Measurements from ENCODE around the gene ERLIN1.

Gene ERLIN1

GRCh38 chr10:100175875-100176274 is 10.0 kb downstream of the ERLIN1 start:
- no peak overlapping the region for H3K4me3 ChIP-seq (replicated peaks in 1 of 2; ENCODE audit: low read depth in 2 of 2, low read length in 2 of 2)
- no peak for DNase-seq (ENCODE audit: low read depth in 2 of 2)
- no peak for TF ChIP-seq CTCF (IDR thresholded peaks at IDR 0.05; ENCODE audit: low read depth, low read length)

GRCh38 chr10:100174699-100175677 is 10.8 kb downstream of the ERLIN1 start:
- no peak for DNase-seq (ENCODE audit: low read depth in 2 of 2)
- no peak for TF ChIP-seq CTCF (IDR thresholded peaks at IDR 0.05; ENCODE audit: low read depth, low read length)
- H3K4me3 ChIP-seq (replicated peaks in 1 of 2; ENCODE audit: low read depth in 2 of 2, low read length in 2 of 2): no peak overlapping the region

- TF ChIP-seq CTCF (IDR thresholded peaks at IDR 0.05; ENCODE audit: low read depth, low read length): no peak
- no peak for DNase-seq (ENCODE audit: low read depth in 2 of 2)
- no peak overlapping the region for H3K4me3 ChIP-seq (replicated peaks in 1 of 2; ENCODE audit: low read depth in 2 of 2, low read length in 2 of 2)
These were observed 12.8 kb downstream of the ERLIN1 start for GRCh38 chr10:100173035-100173434.

- no peak for DNase-seq (ENCODE audit: low read depth in 2 of 2)
- TF ChIP-seq CTCF (IDR thresholded peaks at IDR 0.05; ENCODE audit: low read depth, low read length): no peak
- H3K4me3 ChIP-seq (replicated peaks in 1 of 2; ENCODE audit: low read depth in 2 of 2, low read length in 2 of 2): no peak overlapping the region
These were observed 13.5 kb downstream of the ERLIN1 start for GRCh38 chr10:100172349-100172748.

- DNase-seq (ENCODE audit: low read depth in 2 of 2): no peak
- TF ChIP-seq CTCF (IDR thresholded peaks at IDR 0.05; ENCODE audit: low read depth, low read length): no peak
- H3K4me3 ChIP-seq (replicated peaks in 1 of 2; ENCODE audit: low read depth in 2 of 2, low read length in 2 of 2): no peak overlapping the region
These were observed 17.6 kb downstream of the ERLIN1 start for GRCh38 chr10:100168313-100168643.

GRCh38 chr10:100167553-100168312 is 18.1 kb downstream of the ERLIN1 start:
- no peak overlapping the region for H3K4me3 ChIP-seq (replicated peaks in 1 of 2; ENCODE audit: low read depth in 2 of 2, low read length in 2 of 2)
- DNase-seq (ENCODE audit: low read depth in 2 of 2): no peak
- no peak for TF ChIP-seq CTCF (IDR thresholded peaks at IDR 0.05; ENCODE audit: low read depth, low read length)

Measured in cardiac fibroblast (primary cell).